PC-9 (cell line): ENCODE data around the gene MAPT. TPM values are rescaled to one million over a fixed set of nuclear protein-coding genes. Genes with fewer than 3 reads are reported as not detected.

Experiments used
- BruUV-seq: library from RNA; stranded (reverse); fragments of 400-500 nt; replicated peaks from 2 replicates; lab custom pipeline; 2021; lab: Mats Ljungman, UMichigan
- CTCF ChIA-PET: fragments of 300-600 bp; sonication (Branson Sonifier 250); formaldehyde crosslinking; loops from one replicate; lab custom pipeline; 2022; ENCODE audit warnings: antibody characterized with exemption; lab: Charles Lee
- POLR2A ChIA-PET: fragments of 300-600 bp; sonication (Branson Sonifier 250); formaldehyde crosslinking; loops from one replicate; lab custom pipeline; 2022; ENCODE audit warnings: antibody characterized with exemption; ENCODE audit not compliant: unreplicated experiment; lab: Charles Lee
- DNase-seq, 2 experiments: peaks; one replicate each; pipeline versions ENCODE4 v3.0.0 to v3.0.0-alpha.2; 2015 to 2022; ENCODE audit warnings: mixed read lengths in 1 of 2
- H2AFZ ChIP-seq: fragments of 200-600 bp; sonication (generic); 2 replicates; pipeline ENCODE4 v1.8.1; 2017; ENCODE audit warnings: antibody characterized with exemption
- H3F3A ChIP-seq: fragments of 200-600 bp; sonication (generic); 2 replicates; pipeline ENCODE4 v1.8.1; 2017; ENCODE audit warnings: antibody characterized with exemption, mild to moderate bottlenecking, low read depth; ENCODE audit not compliant: insufficient read depth
- H3K27ac ChIP-seq: fragments of 200-600 bp; sonication (generic); 2 replicates; pipeline ENCODE4 v1.6.1; 2016; ENCODE audit warnings: mixed run types
- H3K27me3 ChIP-seq: fragments of 200-600 bp; sonication (generic); 2 replicates; pipeline ENCODE4 v1.6.1; 2016; ENCODE audit warnings: low read depth, mixed run types; ENCODE audit not compliant: insufficient read depth
- H3K36me3 ChIP-seq: fragments of 200-600 bp; sonication (generic); 2 replicates; pipeline ENCODE4 v1.6.1; 2016; ENCODE audit warnings: low read depth, mixed run types
- H3K4me1 ChIP-seq: fragments of 200-600 bp; sonication (generic); replicated peaks from 2 replicates; pipeline ENCODE4 v1.6.1; 2016; ENCODE audit warnings: mixed run types; ENCODE audit not compliant: insufficient read depth
- H3K4me2 ChIP-seq: fragments of 200-600 bp; sonication (generic); 2 replicates; pipeline ENCODE4 v1.6.1; 2017; ENCODE audit warnings: mixed run types
- H3K4me3 ChIP-seq: fragments of 200-600 bp; sonication (generic); 2 replicates; pipeline ENCODE4 v1.6.1; 2016; ENCODE audit warnings: mixed run types
- H3K79me2 ChIP-seq: fragments of 200-600 bp; sonication (generic); 2 replicates; pipeline ENCODE4 v1.6.1; 2017; ENCODE audit warnings: low read depth, mixed run types
- H3K9me2 ChIP-seq: fragments of 200-600 bp; sonication (generic); 2 replicates; pipeline ENCODE4 v1.8.1; 2017; ENCODE audit warnings: mild to moderate bottlenecking; ENCODE audit not compliant: insufficient read depth
- H3K9me3 ChIP-seq: fragments of 200-600 bp; sonication (generic); 2 replicates; pipeline ENCODE4 v1.8.1; 2016; ENCODE audit warnings: low read depth; ENCODE audit not compliant: insufficient read depth
- H4K20me1 ChIP-seq: fragments of 200-600 bp; sonication (generic); 2 replicates; pipeline ENCODE4 v1.8.1; 2017; ENCODE audit not compliant: insufficient read depth
- EZH2 ChIP-seq: fragments of 200-600 bp; sonication (generic); IDR thresholded peaks from 2 replicates; pipeline ENCODE4 v1.8.0; 2017; ENCODE audit warnings: antibody characterized with exemption, low read depth
- intact Hi-C: fragments of 100-400 bp; cut with micrococcal nuclease; formaldehyde crosslinking; loops from one replicate; pipeline ENCODE4 v1.10.0; 2022; ENCODE audit not compliant: unreplicated experiment
- total RNA-seq: library from RNA; stranded (reverse); gene quantifications from 2 replicates; pipeline ENCODE4 v1.2.3, GENCODE V29; 2021
- TF ChIP-seq, protein P1 (sequence below): fragments of 200-600 bp; sonication (generic); conservative IDR thresholded peaks from 2 replicates; pipeline ENCODE4 v1.6.1; 2017; ENCODE audit warnings: mixed run types, antibody characterized with exemption, mild to moderate bottlenecking, moderate library complexity

The MAPT gene
- total RNA-seq, 1 experiment from 2014 or later: 0.85 TPM

DNA sequence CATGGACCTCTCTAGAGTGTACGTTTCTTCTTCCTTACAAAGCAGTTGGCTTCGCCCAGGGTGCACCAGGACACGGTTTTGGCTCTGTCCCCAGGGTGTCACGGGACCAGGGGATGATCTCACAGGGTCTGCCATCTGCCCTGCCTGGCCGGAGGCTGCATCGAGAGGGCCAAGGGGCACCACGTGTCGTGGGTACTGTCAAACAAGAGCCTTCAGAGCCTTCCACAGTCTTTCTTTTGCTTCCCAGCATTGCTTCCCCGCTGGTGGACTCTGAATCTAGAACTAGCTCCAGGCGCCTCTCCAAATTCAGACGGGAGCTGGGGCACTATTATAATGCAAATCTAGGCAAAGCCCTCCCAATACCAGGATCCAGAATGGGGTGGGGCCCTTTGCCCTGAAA, 47.9 kb downstream of the MAPT start:
- Histone ChIP-seq H3K9me3 (no peaks in the 10 kb centered on the region), H3F3A (no peaks in the 10 kb centered on the region), H3K79me2 (no peaks in the 10 kb centered on the region), H2AFZ (no peak overlapping the region), H3K36me3 (no peaks in the 10 kb centered on the region), H3K4me1 (no peaks in the 10 kb centered on the region), H3K27ac (no peak overlapping the region), H3K27me3 (peaks cover 83% of the 10 kb centered on the region), H3K9me2 (no peaks in the 10 kb centered on the region), H3K4me3 (no peak overlapping the region), H4K20me1 (no peaks in the 10 kb centered on the region), H3K4me2 (no peak overlapping the region)
- ChIA-PET POLR2A (no interaction called here), CTCF (no interaction called here)
- no peak for DNase-seq
- BruUV-seq: no TSS peak
- TF ChIP-seq, protein P1, sequence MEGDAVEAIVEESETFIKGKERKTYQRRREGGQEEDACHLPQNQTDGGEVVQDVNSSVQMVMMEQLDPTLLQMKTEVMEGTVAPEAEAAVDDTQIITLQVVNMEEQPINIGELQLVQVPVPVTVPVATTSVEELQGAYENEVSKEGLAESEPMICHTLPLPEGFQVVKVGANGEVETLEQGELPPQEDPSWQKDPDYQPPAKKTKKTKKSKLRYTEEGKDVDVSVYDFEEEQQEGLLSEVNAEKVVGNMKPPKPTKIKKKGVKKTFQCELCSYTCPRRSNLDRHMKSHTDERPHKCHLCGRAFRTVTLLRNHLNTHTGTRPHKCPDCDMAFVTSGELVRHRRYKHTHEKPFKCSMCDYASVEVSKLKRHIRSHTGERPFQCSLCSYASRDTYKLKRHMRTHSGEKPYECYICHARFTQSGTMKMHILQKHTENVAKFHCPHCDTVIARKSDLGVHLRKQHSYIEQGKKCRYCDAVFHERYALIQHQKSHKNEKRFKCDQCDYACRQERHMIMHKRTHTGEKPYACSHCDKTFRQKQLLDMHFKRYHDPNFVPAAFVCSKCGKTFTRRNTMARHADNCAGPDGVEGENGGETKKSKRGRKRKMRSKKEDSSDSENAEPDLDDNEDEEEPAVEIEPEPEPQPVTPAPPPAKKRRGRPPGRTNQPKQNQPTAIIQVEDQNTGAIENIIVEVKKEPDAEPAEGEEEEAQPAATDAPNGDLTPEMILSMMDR: no peak
- no peak for TF ChIP-seq EZH2
- intact Hi-C loops: no loop called here

DNA sequence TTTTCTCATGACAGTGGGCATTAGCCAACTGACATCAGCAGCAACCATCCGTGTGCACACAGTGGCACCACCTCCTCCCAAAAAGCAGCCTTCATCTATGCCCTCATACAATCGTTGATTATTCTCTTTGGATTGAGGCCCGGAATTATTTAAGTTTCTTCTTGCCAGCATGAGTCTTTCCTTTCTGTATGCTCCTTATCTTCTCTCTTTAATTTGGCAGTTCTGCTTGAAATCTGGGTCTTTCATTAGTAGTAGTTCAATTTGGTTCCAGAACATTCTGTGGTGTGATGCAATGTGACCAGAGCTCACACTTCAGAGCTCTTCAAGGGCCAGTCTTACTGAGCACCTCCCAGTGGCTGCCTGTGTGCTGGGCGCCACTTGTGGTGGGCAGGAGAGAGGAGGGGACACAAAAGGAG, 52.5 kb downstream of the MAPT start:
- peaks cover 64% of the 10 kb centered on the region for H3K27me3 ChIP-seq
- CTCF ChIA-PET: interaction anchor here (1.1 kb wide), 1 partner anchor 95 kb away, joined by 3 read pairs; no protein-coding TSS in a partner anchor
- intact Hi-C loops: no loop called here
- H3K36me3 ChIP-seq: no peaks in the 10 kb centered on the region
- POLR2A ChIA-PET: no interaction called here
- no peaks in the 10 kb centered on the region for H4K20me1 ChIP-seq
- H3K4me3 ChIP-seq: no peak overlapping the region
- H3F3A ChIP-seq: peaks cover 5% of the 10 kb centered on the region; the same call in 1 of the 2 replicates
- H3K9me3 ChIP-seq: no peaks in the 10 kb centered on the region
- H2AFZ ChIP-seq: no peak overlapping the region
- peaks cover 5% of the 10 kb centered on the region; the same call in 1 of the 2 replicates for H3K4me1 ChIP-seq
- no peak overlapping the region for H3K27ac ChIP-seq
- TF ChIP-seq, protein P1: no peak
- TF ChIP-seq EZH2: no peak
- no peaks in the 10 kb centered on the region for H3K9me2 ChIP-seq
- no peak for DNase-seq
- H3K79me2 ChIP-seq: no peaks in the 10 kb centered on the region
- H3K4me2 ChIP-seq: no peak overlapping the region
- no TSS peak for BruUV-seq

DNA sequence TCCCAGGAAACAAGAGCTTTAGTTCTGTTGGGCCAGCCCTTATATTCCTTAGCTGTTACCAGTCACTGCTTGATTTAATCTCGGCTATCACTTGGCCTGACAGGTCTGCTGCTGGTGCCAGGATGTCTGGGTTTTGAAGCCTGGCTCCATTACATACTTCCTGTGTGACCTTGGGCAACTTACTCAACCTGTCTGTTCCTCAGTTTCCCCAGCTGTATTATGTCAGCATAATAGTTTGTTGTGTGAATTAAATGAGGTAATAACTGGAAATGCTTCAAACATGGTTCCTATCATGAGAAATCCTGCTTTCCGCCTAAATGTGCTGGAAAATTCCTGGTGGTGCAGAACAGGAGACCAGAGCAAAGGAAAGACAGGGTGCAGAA, 54.1 kb downstream of the MAPT start:
- TF ChIP-seq EZH2: no peak
- TF ChIP-seq, protein P1: no peak
- intact Hi-C loops: no loop called here
- POLR2A ChIA-PET: interaction anchor here (0.7 kb wide), 1 partner anchor 26 kb away, joined by 4 read pairs; no protein-coding TSS in a partner anchor

More for the DNA sequence above, 54.1 kb downstream of the MAPT start:
- no peak for DNase-seq
- Histone ChIP-seq H3K9me2 (no peaks in the 10 kb centered on the region), H3K36me3 (no peaks in the 10 kb centered on the region), H3K27me3 (peaks cover 52% of the 10 kb centered on the region), H3K79me2 (no peaks in the 10 kb centered on the region), H4K20me1 (no peaks in the 10 kb centered on the region), H3K4me2 (peak overlapping the region; percentile 85), H3K9me3 (no peaks in the 10 kb centered on the region), H3K27ac (peak overlapping the region; percentile 16; the same call in 1 of the 2 replicates), H3K4me3 (peak overlapping the region; percentile 48; the same call in 1 of the 2 replicates), H3K4me1 (peaks cover 5% of the 10 kb centered on the region; the same call in 1 of the 2 replicates), H2AFZ (peak overlapping the region; percentile 91), H3F3A (peaks cover 5% of the 10 kb centered on the region; the same call in 1 of the 2 replicates)
- no TSS peak for BruUV-seq
- CTCF ChIA-PET: interaction anchor here (0.6 kb wide), 1 partner anchor 1798 kb away, joined by 3 read pairs; no protein-coding TSS in a partner anchor
